ENCODE results near the gene EYA3. TPM values are rescaled to one million over a fixed set of nuclear protein-coding genes. Genes with fewer than 3 reads are reported as not detected.

The EYA3 gene
- total RNA-seq, 4 donors from 2014 or later: 9.6 to 15.5 (median 12.6) TPM

DNA sequence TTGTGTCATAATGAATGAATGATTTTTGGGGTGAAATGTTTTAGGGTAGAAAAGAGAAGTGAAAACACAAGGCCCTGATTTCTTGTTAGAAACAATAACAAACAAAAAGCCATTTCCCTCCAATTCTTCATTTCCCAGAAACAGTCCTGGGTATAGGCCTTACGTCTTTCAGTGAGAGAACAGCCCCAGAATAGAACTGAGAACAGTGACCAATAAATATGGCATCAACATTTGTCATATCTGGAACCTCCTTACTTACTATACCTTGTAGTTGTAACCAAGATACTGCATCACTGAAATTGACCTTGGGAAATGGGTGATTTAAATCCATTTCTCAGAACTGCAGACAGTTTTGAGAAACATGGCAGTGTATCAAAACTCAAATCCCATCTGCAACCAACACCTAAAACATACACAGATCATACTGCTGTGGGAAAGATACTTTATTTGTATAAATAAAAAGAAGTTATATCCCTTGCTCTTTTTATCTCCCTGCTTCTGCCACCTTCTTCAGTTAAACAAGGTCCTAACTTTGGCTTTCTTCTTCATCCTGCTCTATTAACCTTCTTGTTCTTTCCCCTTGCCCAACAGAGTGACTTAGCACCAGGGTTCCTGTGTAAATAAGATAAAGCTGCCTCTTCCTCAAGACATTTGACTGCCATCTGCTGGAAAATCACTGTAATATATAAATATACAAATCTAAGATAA is 109.1 kb downstream of the EYA3 start:
- TF ChIP-seq CTCF (IDR thresholded peaks at IDR 0.05; ENCODE audit: low read depth): no peak

- TF ChIP-seq CTCF (IDR thresholded peaks at IDR 0.05; ENCODE audit: low read depth): no peak
Measured at GRCh38 chr1:27974417-27974781, 114.0 kb downstream of the EYA3 start.

DNA sequence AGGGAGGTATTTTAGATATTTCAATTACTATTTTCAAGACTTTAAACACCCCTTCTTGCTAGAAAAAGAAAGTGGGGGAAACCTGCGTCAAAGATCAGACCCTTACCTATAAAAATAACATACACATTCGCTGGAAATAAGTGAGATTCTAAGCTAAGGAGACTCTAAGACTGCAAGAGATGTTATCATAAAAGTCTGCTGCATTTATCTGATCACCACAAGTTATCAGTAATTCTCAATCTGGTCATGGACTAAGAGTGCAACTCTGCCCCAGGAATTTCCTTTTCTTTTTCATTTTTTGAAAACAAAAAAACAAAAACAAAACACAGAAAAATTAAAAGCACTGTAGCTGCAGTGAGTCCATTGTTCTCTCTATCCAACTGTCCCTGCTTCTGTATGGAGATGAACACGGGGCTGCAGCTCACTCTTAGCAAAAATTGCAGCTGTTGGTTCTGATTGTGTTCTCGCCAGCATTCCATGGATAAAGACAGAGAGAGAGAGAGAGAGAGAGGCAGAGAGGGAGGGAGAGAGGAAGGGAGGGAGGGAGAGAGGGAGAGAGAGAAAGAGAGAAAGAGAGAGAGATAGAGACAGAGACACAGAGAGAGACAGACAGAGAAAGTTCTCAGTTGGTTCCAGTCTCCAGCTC is 114.5 kb downstream of the EYA3 start:
- no peak for TF ChIP-seq CTCF (IDR thresholded peaks at IDR 0.05; ENCODE audit: low read depth)

- no peak for TF ChIP-seq CTCF (IDR thresholded peaks at IDR 0.05; ENCODE audit: low read depth)
Measured at GRCh38 chr1:27972141-27972540, 116.3 kb downstream of the EYA3 start.

DNA sequence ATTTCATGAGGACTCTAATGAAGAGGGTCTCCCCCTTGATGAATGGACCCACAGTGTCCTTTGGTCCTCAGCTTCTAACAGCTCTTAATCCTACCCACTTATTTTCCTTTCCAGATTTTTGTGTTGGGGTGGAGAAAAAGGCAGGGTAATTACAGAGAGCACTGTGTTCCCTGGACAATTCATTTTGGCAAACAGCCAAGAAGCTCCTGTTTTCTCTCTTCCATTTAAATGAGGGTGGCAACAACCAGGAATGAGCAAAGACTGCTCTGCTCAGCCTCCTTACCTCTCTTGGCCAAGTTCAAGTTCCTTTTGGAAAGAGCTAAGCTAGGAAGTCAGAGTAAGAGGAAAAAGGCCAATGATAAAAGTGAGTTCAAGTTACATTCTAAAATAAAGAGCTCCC is 116.7 kb downstream of the EYA3 start:
- no peak for TF ChIP-seq CTCF (IDR thresholded peaks at IDR 0.05; ENCODE audit: low read depth)

- TF ChIP-seq CTCF (IDR thresholded peaks at IDR 0.05; ENCODE audit: low read depth): no peak
Measured at GRCh38 chr1:27970401-27970800, 118.0 kb downstream of the EYA3 start.

DNA sequence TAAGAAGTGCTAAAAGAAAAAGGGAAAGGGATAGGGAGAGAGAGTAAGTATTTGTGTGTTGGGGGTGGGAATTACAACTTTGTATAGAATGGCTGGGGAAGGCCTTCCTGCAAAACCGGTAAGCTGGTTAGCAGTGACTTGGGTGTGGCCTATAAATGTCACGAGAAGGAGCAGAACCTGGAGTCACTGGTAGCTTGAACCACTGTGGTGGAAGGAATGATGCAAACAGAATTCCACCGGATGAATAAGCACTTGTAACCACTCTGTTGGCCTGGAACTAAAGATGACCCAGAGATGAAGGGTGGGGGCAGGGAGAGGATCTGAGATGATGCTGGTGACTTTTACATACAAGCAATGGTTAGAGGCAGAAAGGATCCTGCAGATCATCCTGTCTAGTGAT is 119.7 kb downstream of the EYA3 start:
- TF ChIP-seq CTCF (IDR thresholded peaks at IDR 0.05; ENCODE audit: low read depth): no peak

All from subcutaneous adipose tissue (tissue), 4 donors.